Mucosa of rectum (tissue), 2 donors: ENCODE data around the gene CERS6.

Experiments
- H3K27ac ChIP-seq, 2 donors: one replicate each; pipeline ENCODE4 v1.7.0; 2013; ENCODE audit warnings: inconsistent platforms in 2 of 2, low read depth in 2 of 2, low read length in 2 of 2
- H3K27me3 ChIP-seq, 2 donors: one replicate each; pipeline ENCODE4 v1.7.0; 2013; ENCODE audit warnings: low read length in 2 of 2; ENCODE audit not compliant: control insufficient read depth in 2 of 2, insufficient read depth in 2 of 2
- H3K36me3 ChIP-seq, 2 donors: one replicate each; pipeline ENCODE4 v1.7.0; 2013; ENCODE audit warnings: low read length in 2 of 2; ENCODE audit not compliant: control insufficient read depth in 2 of 2, insufficient read depth in 2 of 2
- H3K4me1 ChIP-seq, 2 donors: one replicate each; pipeline ENCODE4 v1.7.0; 2013; ENCODE audit warnings: low read length in 2 of 2, mild to moderate bottlenecking in 1 of 2; ENCODE audit not compliant: control insufficient read depth in 2 of 2, insufficient read depth in 2 of 2
- H3K4me3 ChIP-seq, 2 donors: one replicate each; pipeline ENCODE4 v1.7.0; 2013; ENCODE audit warnings: low read length in 2 of 2
- H3K9ac ChIP-seq, 2 donors: one replicate each; pipeline ENCODE4 v1.7.0; 2013; ENCODE audit warnings: low read length in 2 of 2, low read depth in 1 of 2, mild to moderate bottlenecking in 1 of 2
- H3K9me3 ChIP-seq, 2 donors: one replicate each; pipeline ENCODE4 v1.7.0; 2013; ENCODE audit warnings: low read length in 2 of 2; ENCODE audit not compliant: control insufficient read depth in 2 of 2
- donor health status: healthy.
- donor health status: Normal muscosa, but diverticular disease.

Gene CERS6

GRCh38 chr2:168809537-168809936 lies 353.5 kb downstream of the CERS6 start:
- Histone ChIP-seq H3K27ac (no peak overlapping the region), H3K4me1 (no peaks in the 10 kb centered on the region)

GRCh38 chr2:168810235-168810634 lies 354.2 kb downstream of the CERS6 start:
- Histone ChIP-seq H3K4me1 (no peaks in the 10 kb centered on the region), H3K9me3 (no peaks in the 10 kb centered on the region), H3K27ac (no peak overlapping the region)

More at GRCh38 chr2:168809537-168809936, 353.5 kb downstream of the CERS6 start:
- Histone ChIP-seq H3K4me3 (no peak overlapping the region), H3K27me3 (no peaks in the 10 kb centered on the region), H3K9ac (no peak overlapping the region), H3K36me3 (peaks cover 0 to 6% of the 10 kb centered on the region in 2 donors), H3K9me3 (no peaks in the 10 kb centered on the region)

GRCh38 chr2:168811696-168812095 lies 355.6 kb downstream of the CERS6 start:
- no peaks in the 10 kb centered on the region for H3K4me1 ChIP-seq
- no peak overlapping the region for H3K9ac ChIP-seq
- no peaks in the 10 kb centered on the region for H3K27me3 ChIP-seq
- H3K4me3 ChIP-seq, result no peak overlapping the region
- H3K9me3 ChIP-seq, result no peaks in the 10 kb centered on the region
- peaks cover 2 to 8% of the 10 kb centered on the region in 2 donors for H3K36me3 ChIP-seq
- H3K27ac ChIP-seq, result no peak overlapping the region

More at GRCh38 chr2:168810235-168810634, 354.2 kb downstream of the CERS6 start:
- Histone ChIP-seq H3K27me3 (no peaks in the 10 kb centered on the region), H3K4me3 (no peak overlapping the region), H3K36me3 (peaks cover 2 to 6% of the 10 kb centered on the region in 2 donors), H3K9ac (no peak overlapping the region)

- no peaks in the 10 kb centered on the region for H3K27me3 ChIP-seq
- H3K36me3 ChIP-seq, result peaks cover 8 to 9% of the 10 kb centered on the region in 2 donors
- H3K27ac ChIP-seq, result no peak overlapping the region
- no peaks in the 10 kb centered on the region for H3K9me3 ChIP-seq
- H3K4me1 ChIP-seq, result no peaks in the 10 kb centered on the region
- no peak overlapping the region for H3K9ac ChIP-seq
- H3K4me3 ChIP-seq, result no peak overlapping the region
Observed at GRCh38 chr2:168814046-168814445, 358.0 kb downstream of the CERS6 start.

- no peaks in the 10 kb centered on the region for H3K9me3 ChIP-seq
- H3K4me1 ChIP-seq, result no peaks in the 10 kb centered on the region
- no peaks in the 10 kb centered on the region for H3K27me3 ChIP-seq
- H3K27ac ChIP-seq, result no peak overlapping the region
- no peak overlapping the region for H3K9ac ChIP-seq
- no peak overlapping the region for H3K4me3 ChIP-seq
- H3K36me3 ChIP-seq, result peaks cover 11 to 19% of the 10 kb centered on the region in 2 donors
Observed at GRCh38 chr2:168814939-168815907, 359.2 kb downstream of the CERS6 start.

GRCh38 chr2:168816369-168816768 lies 360.3 kb downstream of the CERS6 start:
- Histone ChIP-seq H3K27ac (no peak overlapping the region), H3K9ac (no peak overlapping the region), H3K4me1 (no peaks in the 10 kb centered on the region), H3K9me3 (no peaks in the 10 kb centered on the region), H3K36me3 (peaks cover 11 to 22% of the 10 kb centered on the region in 2 donors), H3K4me3 (no peak overlapping the region), H3K27me3 (no peaks in the 10 kb centered on the region)

- H3K27ac ChIP-seq, result no peak overlapping the region
- no peaks in the 10 kb centered on the region for H3K9me3 ChIP-seq
- no peaks in the 10 kb centered on the region for H3K27me3 ChIP-seq
- H3K4me1 ChIP-seq, result no peaks in the 10 kb centered on the region
- H3K4me3 ChIP-seq, result no peak overlapping the region
- peaks cover 6 to 22% of the 10 kb centered on the region in 2 donors for H3K36me3 ChIP-seq
- H3K9ac ChIP-seq, result no peak overlapping the region
Observed at GRCh38 chr2:168819050-168819715, 363.1 kb downstream of the CERS6 start.

- Histone ChIP-seq H3K9me3 (no peaks in the 10 kb centered on the region), H3K27ac (no peak overlapping the region)
Observed at GRCh38 chr2:168819829-168820489, 363.9 kb downstream of the CERS6 start.

GRCh38 chr2:168821577-168821976 lies 365.5 kb downstream of the CERS6 start:
- Histone ChIP-seq H3K9me3 (no peaks in the 10 kb centered on the region), H3K36me3 (peaks cover 7 to 25% of the 10 kb centered on the region in 2 donors), H3K4me1 (no peaks in the 10 kb centered on the region), H3K27me3 (no peaks in the 10 kb centered on the region), H3K4me3 (no peak overlapping the region), H3K27ac (no peak overlapping the region), H3K9ac (no peak overlapping the region)

More at GRCh38 chr2:168819829-168820489, 363.9 kb downstream of the CERS6 start:
- H3K4me3 ChIP-seq, result no peak overlapping the region
- H3K36me3 ChIP-seq, result peaks cover 5 to 23% of the 10 kb centered on the region in 2 donors
- H3K27me3 ChIP-seq, result no peaks in the 10 kb centered on the region
- H3K4me1 ChIP-seq, result no peaks in the 10 kb centered on the region
- no peak overlapping the region for H3K9ac ChIP-seq
